Ishikawa (cell line): ENCODE data around the gene COL13A1.

Experiments
- CEBPB ChIP-seq: IDR thresholded peaks from 2 replicates; pipeline ENCODE4 v1.6.1; 2012
- CREB1 ChIP-seq: IDR thresholded peaks from 2 replicates; pipeline ENCODE4 v1.6.1; 2012; ENCODE audit warnings: low read depth
- EGR1 ChIP-seq: IDR thresholded peaks from 2 replicates; pipeline ENCODE4 v1.6.1; 2012
- EP300 ChIP-seq: IDR thresholded peaks from 2 replicates; pipeline ENCODE4 v1.6.1; 2012; ENCODE audit warnings: borderline replicate concordance
- FOXM1 ChIP-seq: IDR thresholded peaks from 2 replicates; pipeline ENCODE4 v1.6.1; 2012; ENCODE audit warnings: low read depth, borderline replicate concordance
- MAX ChIP-seq: IDR thresholded peaks from 2 replicates; pipeline ENCODE4 v1.6.1; 2012
- NFIC ChIP-seq: IDR thresholded peaks from 2 replicates; pipeline ENCODE4 v1.6.1; 2012
- RAD21 ChIP-seq: IDR thresholded peaks from 2 replicates; pipeline ENCODE4 v1.6.1; 2012; ENCODE audit warnings: low read depth
- REST ChIP-seq: IDR thresholded peaks from 2 replicates; pipeline ENCODE4 v1.6.1; 2012; ENCODE audit warnings: low read depth, mild to moderate bottlenecking
- TAF1 ChIP-seq: IDR thresholded peaks from 2 replicates; pipeline ENCODE4 v1.6.1; 2012; ENCODE audit warnings: low read depth, mild to moderate bottlenecking
- TCF12 ChIP-seq: IDR thresholded peaks from 2 replicates; pipeline ENCODE4 v1.6.1; 2012; ENCODE audit warnings: low read depth
- TEAD4 ChIP-seq: IDR thresholded peaks from 2 replicates; pipeline ENCODE4 v1.6.1; 2012
- USF1 ChIP-seq: IDR thresholded peaks from 2 replicates; pipeline ENCODE4 v1.6.1; 2012
- YY1 ChIP-seq: IDR thresholded peaks from 2 replicates; pipeline ENCODE4 v1.6.1; 2012; ENCODE audit warnings: low read depth
- ZBTB7A ChIP-seq: IDR thresholded peaks from 2 replicates; pipeline ENCODE4 v1.6.1; 2012; ENCODE audit warnings: low read depth

COL13A1 gene

GRCh38 chr10:69915215-69915560, 113.5 kb downstream of the COL13A1 start:
- TF ChIP-seq YY1 (no peak), CREB1 (no peak), TEAD4 (no peak), CEBPB (no peak), RAD21 (no peak), FOXM1 (no peak), USF1 (no peak), EGR1 (no peak), TCF12 (no peak), TAF1 (no peak), MAX (no peak), REST (no peak), NFIC (no peak), ZBTB7A (no peak), EP300 (no peak)

GRCh38 chr10:69916118-69916517, 114.4 kb downstream of the COL13A1 start:
- TF ChIP-seq REST (no peak), RAD21 (no peak), EGR1 (no peak)

- no peak for TF ChIP-seq CEBPB
- TF ChIP-seq EP300, result no peak
- TF ChIP-seq REST, result no peak
- no peak for TF ChIP-seq USF1
- TF ChIP-seq NFIC, result no peak
Observed at GRCh38 chr10:69918036-69918435, 116.3 kb downstream of the COL13A1 start.

- no peak for TF ChIP-seq CREB1
- TF ChIP-seq EP300, result no peak
- TF ChIP-seq MAX, result no peak
- TF ChIP-seq RAD21, result no peak
- TF ChIP-seq TAF1, result no peak
- no peak for TF ChIP-seq EGR1
- no peak for TF ChIP-seq CEBPB
- TF ChIP-seq YY1, result no peak
- no peak for TF ChIP-seq TEAD4
- no peak for TF ChIP-seq USF1
- no peak for TF ChIP-seq ZBTB7A
- no peak for TF ChIP-seq NFIC
- no peak for TF ChIP-seq FOXM1
- no peak for TF ChIP-seq TCF12
- TF ChIP-seq REST, result no peak
Observed at GRCh38 chr10:69919250-69919649, 117.5 kb downstream of the COL13A1 start.
